HG03066 (cell line): ENCODE measurements around the gene BCO1.
"Not testable (repeated sequence)": the region's sequence is repeated elsewhere in the genome, so short reads cannot be mapped to it uniquely, and the experiment has no call there.

Source experiments
- ATAC-seq: cut with Tn5 transposase; IDR thresholded peaks from one replicate; pipeline ENCODE4 v1.9.1; 2021; ENCODE audit warnings: low read depth; ENCODE audit not compliant: unreplicated experiment

The BCO1 gene, protein sequence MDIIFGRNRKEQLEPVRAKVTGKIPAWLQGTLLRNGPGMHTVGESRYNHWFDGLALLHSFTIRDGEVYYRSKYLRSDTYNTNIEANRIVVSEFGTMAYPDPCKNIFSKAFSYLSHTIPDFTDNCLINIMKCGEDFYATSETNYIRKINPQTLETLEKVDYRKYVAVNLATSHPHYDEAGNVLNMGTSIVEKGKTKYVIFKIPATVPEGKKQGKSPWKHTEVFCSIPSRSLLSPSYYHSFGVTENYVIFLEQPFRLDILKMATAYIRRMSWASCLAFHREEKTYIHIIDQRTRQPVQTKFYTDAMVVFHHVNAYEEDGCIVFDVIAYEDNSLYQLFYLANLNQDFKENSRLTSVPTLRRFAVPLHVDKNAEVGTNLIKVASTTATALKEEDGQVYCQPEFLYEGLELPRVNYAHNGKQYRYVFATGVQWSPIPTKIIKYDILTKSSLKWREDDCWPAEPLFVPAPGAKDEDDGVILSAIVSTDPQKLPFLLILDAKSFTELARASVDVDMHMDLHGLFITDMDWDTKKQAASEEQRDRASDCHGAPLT

DNA sequence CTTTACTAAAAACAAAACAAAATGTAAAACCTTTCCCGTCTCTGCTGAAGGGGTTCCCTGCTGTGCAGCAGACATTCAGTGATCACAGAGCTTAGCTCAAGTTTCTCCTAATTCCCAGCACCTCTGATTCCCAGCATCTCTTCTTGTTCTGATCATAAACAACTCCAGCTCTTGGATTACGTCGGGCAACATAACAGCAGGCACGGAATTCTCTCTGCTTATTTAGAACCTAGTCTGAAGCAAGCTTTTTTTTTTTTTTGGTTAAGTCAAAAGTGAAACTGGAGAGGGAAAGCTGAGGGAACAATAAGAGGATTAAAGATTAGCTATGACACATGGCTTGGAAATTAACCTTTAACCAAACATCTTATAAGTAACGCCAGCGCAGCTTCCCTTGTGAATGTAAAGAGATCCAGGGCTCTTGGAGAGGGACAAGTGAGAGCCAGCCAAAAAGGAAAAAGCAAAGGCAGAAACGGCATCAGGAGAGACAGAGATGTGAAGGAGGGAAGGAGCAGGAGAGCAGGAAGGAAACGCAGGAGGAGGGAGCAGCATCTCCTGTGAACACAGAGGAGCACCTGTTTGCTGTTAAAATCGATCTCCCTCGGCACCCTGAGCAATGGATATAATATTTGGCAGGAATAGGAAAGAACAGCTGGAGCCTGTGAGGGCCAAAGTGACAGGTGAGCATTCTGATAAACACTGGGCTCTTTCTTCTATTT is at the start of gene BCO1:
TSS of gene BCO1 (plus strand) at position 394 of the 716 bp plus-strand sequence. CDS start at position 614, 220 bp downstream.
- ATAC-seq, result no peak

DNA sequence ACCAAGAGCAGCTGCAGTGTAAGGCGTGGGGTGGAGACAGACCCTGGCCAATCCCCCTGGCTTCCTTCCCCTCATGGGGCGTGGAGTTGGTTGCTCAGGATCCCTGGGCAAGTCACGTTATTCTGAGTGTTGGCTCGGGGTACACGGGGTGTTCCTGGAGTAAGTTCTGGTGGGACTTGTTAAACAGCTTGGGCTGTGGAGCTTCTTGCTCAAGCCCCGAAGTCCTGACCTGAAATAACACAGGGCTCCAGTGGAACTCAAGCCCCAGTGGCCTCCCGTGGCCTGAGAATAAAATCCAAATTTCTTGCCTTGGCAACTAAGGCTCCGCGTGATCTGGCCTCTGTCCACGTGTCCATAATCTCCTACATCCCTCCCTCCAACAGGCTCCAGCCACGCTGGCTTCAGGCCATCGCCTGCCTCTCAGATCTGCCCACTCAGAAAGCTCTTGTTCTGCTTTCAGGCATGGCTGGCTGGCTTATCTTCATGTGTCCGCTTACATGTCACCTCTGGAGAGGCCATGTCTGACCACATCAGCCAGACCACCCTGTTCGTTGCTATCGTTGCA is 49.3 kb upstream of the BCO1 start:
- ATAC-seq, result no peak

DNA sequence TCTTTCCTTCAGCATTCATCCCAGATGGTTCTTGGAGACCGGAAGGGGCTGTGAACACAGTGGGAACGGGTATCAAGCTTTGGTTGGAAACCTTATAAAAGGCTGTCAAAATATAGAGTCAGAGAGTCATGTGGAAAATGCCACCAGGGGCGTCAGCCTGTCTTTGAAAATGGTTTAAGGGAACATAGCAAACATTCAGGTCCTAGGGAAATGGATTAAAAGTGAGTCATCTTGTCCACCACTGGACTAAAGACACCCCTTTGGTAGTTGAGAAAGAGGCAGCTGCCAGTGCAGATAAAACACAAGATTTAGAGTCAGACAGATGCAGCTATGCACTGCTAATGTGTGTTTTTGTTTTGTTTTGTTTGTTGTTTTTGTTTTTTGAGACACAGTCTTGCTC is 47.8 kb upstream of the BCO1 start:
- ATAC-seq, result no peak

DNA sequence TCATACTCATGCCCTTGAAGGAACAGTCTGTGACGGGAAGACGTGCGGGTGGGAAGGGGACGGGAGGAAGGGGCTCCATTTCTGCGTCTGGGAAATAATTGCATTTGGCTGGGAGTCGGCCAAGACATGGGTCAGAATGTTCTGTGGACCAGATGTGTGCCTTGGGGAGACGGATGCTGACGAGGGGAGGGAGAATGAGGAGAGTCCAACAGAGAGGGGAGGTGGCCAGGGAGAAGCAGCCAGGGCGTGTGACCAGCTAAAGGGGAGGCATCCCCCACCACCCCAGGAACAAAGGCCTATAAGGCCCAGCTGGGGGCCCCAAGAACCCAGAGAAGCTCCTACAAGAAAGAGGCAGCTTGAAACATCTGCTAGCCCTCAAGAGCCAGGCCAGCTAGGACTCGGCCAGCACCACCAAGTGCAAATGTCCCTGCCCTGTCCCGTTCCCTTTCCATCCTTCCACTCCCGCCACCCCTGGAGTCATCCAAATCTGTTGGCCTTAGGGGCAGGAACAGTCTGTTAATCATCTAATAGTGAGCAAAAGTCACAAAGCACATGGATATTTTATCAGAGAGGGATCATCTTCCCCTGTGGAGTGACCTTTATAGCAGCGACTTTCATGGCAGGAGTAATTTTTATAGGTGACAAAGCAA is 42.5 kb upstream of the BCO1 start:
- ATAC-seq, result no peak

DNA sequence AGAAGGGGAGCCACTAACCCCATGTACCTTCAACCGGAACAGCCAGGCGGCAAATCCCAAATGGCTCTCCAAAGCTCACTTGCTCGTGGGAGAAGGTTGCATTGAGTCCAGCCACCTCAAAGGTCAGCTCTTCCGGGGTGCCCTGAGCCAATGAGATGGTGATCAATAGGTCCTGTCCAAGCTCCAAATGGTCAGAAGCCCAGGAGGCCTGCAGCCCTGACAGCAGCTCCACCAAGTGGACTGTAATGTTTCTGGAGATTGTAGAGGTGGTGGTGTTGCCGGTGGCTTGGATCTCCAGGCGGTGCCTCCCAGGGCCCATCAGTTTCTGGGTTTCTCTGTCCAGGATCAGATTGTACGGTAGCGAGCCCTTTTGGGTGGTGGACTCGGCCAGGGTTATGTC is 39.9 kb upstream of the BCO1 start:
- no peak for ATAC-seq

DNA sequence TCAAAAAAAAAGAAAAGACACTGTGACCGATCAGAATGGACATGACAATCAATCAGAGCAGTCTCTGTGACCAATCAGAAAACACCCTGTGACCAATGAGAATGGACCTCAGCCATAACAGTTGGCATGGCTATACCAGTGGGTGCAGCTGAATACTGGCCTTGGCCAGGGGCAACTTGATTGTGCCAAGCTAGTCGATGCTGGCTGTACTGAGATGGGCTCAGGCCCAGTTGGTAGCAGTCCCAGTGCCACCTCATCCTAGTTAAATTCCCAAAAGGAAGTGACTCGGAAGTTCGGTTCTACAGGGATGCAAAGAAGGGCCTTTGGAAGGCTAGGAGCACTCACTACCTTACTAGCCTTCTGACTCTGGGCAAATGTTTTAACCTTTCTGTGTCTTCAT is 37.2 kb upstream of the BCO1 start:
- ATAC-seq, result no peak

DNA sequence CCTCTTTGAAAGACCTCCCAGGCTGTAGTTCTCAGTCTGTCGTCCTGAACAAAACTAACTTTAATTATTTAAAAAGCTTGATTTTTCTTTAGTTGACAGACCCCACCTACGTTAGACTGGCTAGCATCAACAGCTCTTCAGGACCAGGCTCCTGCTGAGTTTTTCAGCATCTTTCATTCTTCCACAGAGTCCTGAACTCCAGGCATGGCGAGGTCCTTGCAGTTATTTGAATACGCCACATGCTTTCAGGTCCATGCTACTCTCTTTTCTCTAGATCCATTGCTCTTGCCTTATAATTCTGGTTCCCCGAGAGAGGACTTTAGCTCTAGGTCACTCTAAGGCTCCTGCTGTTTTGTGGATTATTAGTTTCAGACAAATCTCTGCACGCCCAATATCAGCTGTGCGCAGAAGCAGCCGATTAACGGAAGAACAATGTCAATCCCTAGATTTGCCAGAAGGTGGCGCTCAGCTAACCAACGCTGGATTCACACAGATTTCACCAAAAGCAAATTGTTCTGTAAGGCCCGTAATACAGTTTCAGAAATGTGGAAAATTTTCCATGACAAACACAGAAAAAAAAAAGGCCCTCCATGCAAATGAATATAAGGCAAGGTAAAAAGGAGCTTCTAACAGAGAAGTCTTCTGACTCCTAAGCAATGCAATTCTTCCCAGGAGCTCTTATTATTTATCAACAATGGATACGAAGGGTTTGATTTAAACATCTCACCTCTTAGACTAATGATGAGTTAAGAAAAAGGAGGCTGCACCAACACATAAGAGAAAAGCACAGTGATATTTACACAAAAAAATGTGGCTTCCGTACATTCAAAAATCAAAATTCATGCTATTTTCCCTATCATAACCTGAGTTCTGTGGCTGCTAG is 33.5 kb upstream of the BCO1 start:
- no peak for ATAC-seq

DNA sequence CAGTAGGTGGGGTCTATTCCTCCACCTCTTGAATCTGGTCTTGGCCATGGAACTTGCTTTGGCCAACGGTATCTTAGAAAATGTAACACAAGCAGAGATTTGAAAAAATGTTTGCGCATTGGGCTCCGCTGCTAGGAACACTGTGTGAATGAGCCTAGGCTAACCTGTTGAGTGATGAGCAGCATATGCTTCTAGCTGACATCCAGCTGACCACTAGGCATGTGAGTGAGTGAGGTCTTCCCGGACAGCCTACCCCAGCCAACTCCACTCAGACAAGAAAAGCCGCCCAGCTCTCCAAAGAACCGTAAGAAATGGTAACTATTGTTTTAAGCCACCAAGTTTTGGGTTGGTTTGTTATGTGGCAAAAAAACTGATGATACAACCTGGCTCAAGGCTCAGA is 31.4 kb upstream of the BCO1 start:
- ATAC-seq, result no peak

DNA sequence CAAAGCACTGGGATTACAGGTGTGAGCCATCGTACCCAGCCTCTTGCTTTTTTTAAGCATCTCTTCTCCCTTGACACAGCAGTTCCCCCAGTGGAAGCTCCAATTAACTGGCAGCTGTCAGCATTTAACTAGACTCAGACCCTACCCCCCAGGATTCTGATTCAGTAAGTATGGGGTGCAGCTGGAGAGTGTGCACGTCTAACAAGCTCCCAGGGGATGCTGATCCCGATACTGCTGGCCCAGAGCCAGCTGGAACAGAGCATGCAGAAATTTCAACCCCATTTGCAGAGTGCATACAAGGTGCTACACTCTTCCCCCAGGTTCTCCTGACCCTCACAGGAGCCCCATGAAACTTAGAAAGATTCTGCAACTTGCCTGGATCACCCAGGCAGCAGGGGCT is 27.7 kb upstream of the BCO1 start:
- no peak for ATAC-seq

DNA sequence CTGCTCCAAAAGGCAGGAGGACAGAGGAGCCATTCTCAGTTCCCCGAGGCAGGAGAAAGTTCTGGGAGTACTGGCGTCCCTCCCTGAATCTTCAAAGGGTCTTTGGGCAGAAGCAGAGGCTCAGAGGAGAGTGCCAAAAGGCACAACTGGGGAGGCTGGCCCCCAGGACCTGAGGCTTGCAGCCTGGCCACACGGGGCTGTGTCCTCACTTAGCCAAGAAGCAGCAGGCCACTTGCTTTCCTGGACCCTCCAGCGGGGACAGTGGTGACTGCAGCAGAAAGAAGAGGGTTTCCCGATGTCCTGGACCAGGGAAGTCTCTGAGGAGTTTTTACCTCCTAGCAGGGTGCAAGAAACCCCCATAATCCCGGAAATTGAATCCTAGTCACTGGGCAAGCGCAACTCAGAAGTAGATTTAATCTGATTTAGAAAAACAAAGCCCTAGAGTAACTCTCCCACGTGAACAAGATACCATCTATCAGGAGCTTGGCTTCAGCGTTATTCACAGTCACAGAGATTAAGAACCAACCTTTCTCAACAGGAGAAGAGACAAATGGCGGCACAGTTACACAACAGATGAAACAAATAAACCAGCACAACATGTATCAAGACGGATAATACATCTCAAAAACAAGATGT is 25.5 kb upstream of the BCO1 start:
- no peak for ATAC-seq

DNA sequence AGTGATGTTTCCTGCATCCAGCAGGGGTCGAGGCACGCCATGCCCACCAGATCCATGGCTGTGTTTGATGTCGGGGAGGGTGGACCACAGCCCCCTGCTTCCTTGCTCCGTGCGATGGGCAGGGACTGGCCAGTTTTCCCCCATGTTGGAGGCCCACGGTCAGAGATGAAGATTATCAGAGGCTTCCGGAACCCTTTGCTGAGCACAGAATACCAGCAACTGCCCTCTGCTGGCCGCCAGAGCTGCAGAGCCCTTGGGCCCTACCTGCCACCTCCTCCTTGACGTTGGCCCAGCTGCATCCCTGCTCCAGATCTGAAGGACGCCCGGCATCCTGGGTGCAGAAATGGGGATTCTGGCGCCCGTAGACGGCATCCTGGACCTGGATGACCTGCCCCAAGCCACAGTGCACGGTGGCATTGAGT is 23.7 kb upstream of the BCO1 start:
- ATAC-seq, result no peak

DNA sequence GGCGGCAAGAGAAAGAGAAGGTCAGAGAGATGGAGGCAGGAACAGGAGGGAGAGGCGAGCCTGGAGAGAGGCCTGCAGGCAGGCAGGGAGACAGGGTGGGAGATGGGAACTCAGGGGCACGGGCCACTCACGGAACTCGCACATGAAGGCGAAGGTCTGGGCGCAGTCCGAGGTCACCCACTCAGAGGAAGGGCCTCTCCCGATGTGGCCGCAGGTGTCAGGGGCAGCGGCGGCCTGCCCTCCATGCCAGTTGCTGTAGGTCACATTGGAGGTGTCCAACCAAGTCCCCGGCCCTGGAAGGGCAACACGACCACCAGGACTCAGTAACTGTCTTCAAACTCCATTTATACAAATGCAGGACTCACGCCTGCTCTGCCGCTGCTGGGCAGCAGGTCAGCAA is 22.4 kb upstream of the BCO1 start:
- ATAC-seq, result no peak

DNA sequence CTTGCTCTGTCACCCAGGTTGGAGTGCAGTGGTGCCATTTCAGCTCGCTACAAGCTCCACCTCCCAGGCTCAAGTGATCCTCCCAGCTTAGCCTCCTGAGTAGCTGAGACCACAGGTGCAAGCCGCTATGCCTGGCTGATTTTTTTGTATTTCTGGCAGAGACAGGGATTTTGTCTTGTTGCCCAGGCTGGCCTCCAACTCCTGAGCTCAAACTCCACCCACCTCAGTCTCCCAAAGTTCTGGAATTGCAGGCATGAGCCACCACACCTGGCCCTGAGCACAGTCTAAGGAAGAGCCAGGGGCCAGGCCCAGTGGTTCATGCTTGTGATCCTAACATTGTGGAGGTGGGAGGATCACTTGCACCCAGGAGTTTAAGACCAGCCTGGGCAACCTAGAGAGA is 21.8 kb upstream of the BCO1 start:
- ATAC-seq, result no peak

DNA sequence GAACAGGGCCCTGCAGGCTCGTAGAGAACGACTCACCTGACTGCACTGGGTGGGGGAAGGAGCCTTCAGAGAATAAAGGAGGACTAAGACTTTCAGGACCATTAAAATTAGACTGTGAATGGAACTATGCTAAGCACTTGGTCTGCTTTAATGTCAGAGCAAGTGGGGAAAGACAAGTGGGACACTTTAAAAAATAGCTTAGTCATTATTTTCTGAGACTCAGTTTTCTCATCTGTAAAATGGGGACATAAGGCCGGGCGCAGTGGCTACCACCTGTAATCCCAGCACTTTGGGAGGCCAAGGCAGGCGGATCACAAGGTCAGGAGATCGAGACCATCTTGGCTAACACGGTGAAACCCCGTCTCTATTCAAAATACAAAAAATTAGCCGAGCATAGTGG is 19.3 kb upstream of the BCO1 start:
- ATAC-seq, result no peak

DNA sequence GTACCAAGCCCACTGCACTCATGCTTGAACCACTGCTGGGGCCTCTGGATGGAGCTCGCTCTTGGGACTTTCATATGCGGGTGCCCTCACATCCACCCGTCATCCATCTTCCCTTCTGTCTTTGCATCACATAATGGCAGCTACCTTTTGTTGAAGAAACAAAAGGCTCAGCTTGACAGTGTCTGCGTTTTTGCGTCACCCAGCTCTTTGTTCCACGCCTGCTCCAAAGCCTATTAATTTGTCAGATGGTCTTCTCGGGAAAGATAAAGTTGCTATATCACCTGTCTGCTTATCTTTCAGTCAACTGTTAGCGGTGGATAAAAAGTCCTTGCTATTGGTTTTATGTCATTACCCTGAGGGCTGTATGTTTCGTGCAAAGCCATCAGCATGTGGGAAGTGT is 18.1 kb upstream of the BCO1 start:
- ATAC-seq, result no peak

DNA sequence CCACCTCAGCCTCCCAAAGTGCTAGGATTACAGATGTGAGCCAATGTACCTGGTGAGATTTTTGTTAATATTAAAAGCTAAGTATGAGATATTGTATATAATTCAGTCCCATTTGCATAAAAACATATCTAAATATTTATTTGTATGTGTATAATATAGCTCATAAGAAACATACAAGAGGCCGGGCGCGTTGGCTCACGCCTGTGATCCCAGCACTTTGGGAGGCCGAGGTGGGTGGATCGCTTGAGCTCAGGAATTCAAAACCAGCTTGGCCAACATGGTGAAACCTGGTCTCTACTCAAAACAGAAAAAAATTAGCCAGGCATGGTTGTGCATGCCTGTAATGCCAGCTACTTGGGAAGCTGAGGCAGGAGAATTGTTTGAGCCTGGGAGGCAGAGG is 16.8 kb upstream of the BCO1 start:
- no peak for ATAC-seq

DNA sequence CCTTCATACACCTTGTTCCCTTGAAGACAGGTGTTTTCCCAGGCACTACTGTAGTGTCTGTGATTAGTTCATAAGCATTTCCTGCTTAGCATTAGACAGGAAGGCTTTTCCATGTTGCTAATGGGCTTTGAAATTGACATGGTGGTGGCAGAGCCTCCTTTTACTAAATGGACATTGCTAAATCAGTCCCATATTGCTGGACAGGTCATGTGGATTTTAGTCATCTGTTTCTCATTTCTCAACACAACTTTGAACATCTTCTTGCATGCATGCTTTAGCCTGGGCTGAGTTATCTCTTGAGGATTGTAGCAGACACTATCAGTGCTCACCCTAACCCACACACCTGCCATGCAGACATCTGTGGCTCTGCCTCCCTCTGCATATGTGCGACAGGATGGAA is 13.7 kb upstream of the BCO1 start:
- no peak for ATAC-seq

DNA sequence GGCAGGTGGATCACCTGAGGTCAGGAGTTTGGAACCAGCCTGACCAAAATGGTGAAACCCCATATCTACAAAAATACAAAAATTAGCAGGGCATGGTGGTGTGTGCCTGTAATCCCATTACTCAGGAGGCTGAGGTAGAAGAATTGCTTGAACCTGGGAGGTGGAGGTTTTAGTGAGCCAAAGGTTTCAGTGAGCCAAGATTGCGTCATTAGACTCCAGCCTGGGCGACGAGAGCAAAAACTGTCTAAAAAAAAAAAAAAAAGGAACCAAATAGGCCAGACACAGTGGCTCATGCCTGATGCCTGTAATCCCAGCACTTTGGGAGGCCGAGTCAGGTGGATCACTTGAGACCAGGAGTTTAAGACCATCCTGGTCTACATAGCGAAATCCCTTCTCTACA is 12.8 kb upstream of the BCO1 start:
- not testable (repeated sequence) for ATAC-seq

DNA sequence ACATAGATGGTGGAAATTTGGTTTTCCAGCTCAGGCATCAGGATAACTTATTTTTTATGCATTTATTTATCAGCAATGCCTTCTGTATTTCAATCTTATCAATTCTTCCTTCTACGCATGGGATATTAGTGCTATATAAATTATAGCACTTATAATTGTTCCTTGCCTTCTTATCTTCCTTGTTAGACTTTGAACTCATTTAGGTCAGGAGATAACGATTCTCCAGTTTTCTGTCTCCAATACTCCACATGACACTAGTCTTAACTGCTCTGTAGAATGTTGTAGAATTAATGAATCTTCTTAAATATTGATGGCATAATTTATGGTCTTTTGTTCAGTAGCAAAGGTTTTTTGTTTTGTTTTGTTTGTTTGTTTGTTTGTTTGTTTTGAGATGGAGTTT is 10.7 kb upstream of the BCO1 start:
- ATAC-seq, result no peak

DNA sequence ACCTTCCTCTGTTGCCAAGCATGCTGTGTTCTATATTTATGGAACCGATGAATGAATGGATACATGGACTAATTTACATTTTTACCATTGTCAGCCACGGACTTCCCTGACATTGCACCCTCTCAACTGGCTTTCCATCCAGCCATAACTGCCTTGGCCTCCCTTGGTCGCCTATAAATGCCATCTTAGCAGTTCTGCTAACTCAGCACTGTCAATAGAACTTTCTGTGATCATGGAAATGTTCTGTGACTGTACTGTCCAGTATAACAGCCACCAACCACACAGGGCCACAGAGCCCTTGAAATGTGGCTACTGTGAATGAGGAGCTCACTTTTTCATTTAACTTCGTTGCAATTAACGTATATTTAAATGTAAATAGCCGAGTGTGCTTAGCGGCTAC is 8.7 kb upstream of the BCO1 start:
- no peak for ATAC-seq
